ENCODE data around the gene BRI3BP.

- no peak for TF ChIP-seq CTCF (IDR thresholded peaks at IDR 0.05; ENCODE audit: low read depth, low read length)
- TF ChIP-seq POLR2A (IDR thresholded peaks at IDR 0.05; ENCODE audit: extremely low read depth, insufficient read length), result no peak
- TF ChIP-seq, protein P1, sequence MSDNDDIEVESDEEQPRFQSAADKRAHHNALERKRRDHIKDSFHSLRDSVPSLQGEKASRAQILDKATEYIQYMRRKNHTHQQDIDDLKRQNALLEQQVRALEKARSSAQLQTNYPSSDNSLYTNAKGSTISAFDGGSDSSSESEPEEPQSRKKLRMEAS (IDR thresholded peaks at IDR 0.05; ENCODE audit: low read depth, low read length), result no peak
Measured at GRCh38 chr12:125014526-125014925, 21.1 kb downstream of the BRI3BP start.

Measured in NB4 (cell line).